Stimulated activated CD4-positive, alpha-beta T cell treated with anti-CD3 and anti-CD28 coated beads, Interleukin-12 subunit alpha, Interleukin-12 subunit beta, amount 100 ng/mL, for 4 hours (primary cell): ENCODE measurements around the gene LYPLA2.

ENCODE experiments used
- DNase-seq: peaks from one replicate; pipeline ENCODE4 v3.0.0-alpha.2; 2020

The LYPLA2 gene

DNA sequence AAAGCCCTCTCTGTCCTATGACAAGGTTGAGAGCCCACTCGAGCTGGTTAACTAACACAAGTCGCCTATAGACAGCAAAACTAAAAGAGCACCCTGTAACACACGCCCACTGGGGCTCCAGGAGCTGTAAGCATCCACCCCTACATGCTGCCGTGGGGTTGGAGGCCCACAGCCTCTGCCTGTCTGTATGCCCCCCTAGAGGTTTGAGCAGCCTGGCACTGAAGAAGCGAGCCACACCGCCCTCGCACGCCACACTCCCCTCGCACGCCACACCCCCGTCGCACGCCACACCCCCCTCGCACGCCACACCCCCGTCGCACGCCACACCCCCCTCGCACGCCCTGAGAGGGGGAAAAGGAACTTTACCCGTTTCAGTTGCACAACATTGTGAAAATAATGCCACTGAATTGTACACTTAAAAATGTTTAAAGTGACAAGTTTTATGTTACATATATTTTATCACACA, 47.5 kb downstream of the LYPLA2 start:
- peak; percentile 77 for DNase-seq

DNA sequence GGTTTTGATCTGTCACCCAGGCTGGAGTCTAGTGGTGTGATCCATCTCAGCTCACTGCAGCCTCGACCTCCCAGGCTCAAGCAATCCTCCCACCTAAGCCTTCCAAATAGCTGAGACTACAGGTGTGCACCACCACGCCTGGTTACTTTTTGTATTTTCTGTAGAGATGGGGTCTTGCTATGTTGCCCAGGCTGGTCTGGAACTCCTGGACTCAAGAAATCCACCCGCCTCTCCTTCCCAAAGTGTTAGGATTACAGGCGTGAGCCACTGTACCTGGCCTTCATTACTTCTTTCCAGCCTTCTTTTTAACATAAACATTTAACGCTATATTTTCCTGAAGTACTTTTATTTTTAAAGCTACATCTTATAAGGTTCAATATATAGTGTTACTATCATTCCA, 52.7 kb downstream of the LYPLA2 start:
- no peak for DNase-seq
